MG63 (cell line): ENCODE measurements around the gene PTCH1. TPM values are rescaled to one million over a fixed set of nuclear protein-coding genes. Genes with fewer than 3 reads are reported as not detected.

Experiments used
- DNase-seq: peaks from one replicate; pipeline ENCODE4 v3.0.0-alpha.2; 2020
- H3K27me3 ChIP-seq: fragments of 250-450 bp; sonication (Bioruptor Pico); 2 replicates; pipeline ENCODE4 v1.5.1; 2020; ENCODE audit warnings: mild to moderate bottlenecking, moderate library complexity
- H3K36me3 ChIP-seq: fragments of 250-450 bp; sonication (Bioruptor Pico); 2 replicates; pipeline ENCODE4 v1.5.1; 2020; ENCODE audit warnings: mild to moderate bottlenecking, moderate library complexity
- H3K4me3 ChIP-seq: fragments of 250-450 bp; sonication (Bioruptor Pico); 2 replicates; pipeline ENCODE4 v1.5.1; 2020; ENCODE audit warnings: mild to moderate bottlenecking, moderate library complexity
- H3K9me3 ChIP-seq: fragments of 250-450 bp; sonication (Bioruptor Pico); 2 replicates; pipeline ENCODE4 v1.5.1; 2020; ENCODE audit warnings: mild to moderate bottlenecking, moderate library complexity
- total RNA-seq: library from RNA; depleted of rRNA; stranded (reverse); fragments of >200 nt; shearing (Covaris generic); gene quantifications from 2 replicates; pipeline ENCODE4 v1.2.3, GENCODE V29; 2014; ENCODE audit warnings: low replicate concordance

The PTCH1 gene
- total RNA-seq, 1 experiment from 2014 or later: 2.0 TPM

DNA sequence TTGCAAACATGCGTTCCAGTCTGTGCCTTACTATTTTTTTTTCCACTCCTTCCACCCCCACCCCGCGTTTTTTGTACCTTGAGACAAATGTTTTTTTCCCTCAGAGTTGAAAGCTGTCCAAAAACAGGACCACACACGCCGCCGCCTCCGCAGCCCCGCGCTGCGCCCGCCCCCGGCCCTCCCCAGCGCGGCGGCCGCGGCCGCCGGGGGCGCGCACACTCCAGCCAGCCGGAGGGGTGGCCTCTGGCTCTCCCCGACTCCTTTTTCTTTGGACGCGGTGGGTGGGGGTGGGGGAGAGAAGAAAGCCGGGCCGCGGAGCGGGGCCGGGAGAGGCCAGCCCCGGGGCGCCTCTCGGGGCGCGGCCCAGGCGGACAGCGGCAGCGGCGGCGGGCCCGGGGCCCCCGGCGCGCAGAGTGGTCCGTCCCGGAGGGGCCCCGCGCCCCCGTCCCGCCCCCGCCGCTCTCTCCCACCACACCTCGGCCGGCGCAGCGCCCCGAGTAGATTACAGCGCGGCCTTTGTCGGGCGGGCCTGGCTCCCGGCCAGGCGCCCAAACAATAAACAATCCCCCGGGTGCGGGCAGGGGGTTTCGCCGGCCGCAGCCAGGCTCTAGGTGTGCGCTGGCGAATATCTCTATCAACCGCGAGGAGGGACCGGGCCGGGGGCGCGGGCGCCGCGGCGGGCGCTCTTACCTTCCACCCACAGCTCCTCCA lies 10.9 kb downstream of the PTCH1 start:
- Histone ChIP-seq H3K27me3 (no peaks in the 10 kb centered on the region), H3K36me3 (no peaks in the 10 kb centered on the region), H3K9me3 (no peaks in the 10 kb centered on the region), H3K4me3 (peak overlapping the region; percentile 73)
- peak; percentile 54 for DNase-seq

DNA sequence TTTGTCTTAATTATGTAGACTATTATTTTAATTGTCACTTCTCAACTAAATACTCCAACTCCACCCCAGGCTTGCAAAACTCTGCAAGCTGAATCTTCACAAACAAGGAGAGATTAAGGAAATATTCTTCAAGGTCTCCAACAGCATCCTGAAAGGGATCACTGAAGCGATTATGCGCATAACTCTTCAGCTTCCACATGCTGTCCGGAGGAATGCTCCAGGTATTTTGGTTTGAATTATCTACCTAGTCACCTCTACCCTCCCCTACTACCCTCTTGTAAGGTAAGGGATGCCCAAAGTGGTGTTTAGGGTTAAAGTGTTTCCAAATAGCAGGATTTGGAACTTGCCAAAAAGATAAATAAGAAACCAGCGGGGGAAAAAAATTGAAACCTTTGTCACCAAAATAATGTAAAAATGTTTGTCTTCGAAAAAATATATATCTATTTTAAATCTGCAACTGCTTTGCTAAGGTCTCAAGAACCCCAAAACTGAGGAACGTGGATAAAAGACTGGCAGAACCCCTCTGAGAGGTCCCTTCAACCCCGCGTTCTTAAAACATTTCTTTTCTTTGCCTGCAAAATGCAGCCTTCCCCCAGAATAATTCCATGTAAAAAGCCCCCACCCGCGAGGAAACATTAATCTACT lies 11.6 kb downstream of the PTCH1 start:
- Histone ChIP-seq H3K36me3 (no peaks in the 10 kb centered on the region), H3K4me3 (peak overlapping the region; percentile 73), H3K27me3 (no peaks in the 10 kb centered on the region), H3K9me3 (no peaks in the 10 kb centered on the region)
- DNase-seq: no peak

- H3K27me3 ChIP-seq: no peaks in the 10 kb centered on the region
- H3K36me3 ChIP-seq: no peaks in the 10 kb centered on the region
- H3K4me3 ChIP-seq: no peak overlapping the region
- H3K9me3 ChIP-seq: no peaks in the 10 kb centered on the region
- DNase-seq: peak; percentile 55
Observed at GRCh38 chr9:95504053-95504963, 12.5 kb downstream of the PTCH1 start.

DNA sequence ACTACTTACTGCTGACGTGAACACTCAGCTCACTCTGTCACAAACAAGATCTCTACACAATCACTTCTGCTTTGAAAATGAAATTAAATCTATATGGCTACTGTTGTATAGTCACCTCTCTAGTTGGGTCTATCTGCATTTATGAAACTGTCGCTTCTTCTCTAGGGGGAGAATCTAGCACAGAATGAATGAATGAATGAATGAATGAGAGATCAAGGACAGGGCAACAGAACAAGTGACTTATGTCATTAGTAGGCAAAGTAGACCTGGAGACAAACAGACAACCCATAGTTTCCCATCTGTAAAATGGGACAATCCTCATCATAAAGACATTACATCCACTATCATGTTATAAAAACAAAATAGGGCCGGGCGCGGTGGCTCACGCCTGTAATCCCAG lies 13.4 kb downstream of the PTCH1 start:
- H3K9me3 ChIP-seq: no peaks in the 10 kb centered on the region
- H3K36me3 ChIP-seq: no peaks in the 10 kb centered on the region
- no peak for DNase-seq
- H3K4me3 ChIP-seq: no peak overlapping the region
- H3K27me3 ChIP-seq: no peaks in the 10 kb centered on the region

DNA sequence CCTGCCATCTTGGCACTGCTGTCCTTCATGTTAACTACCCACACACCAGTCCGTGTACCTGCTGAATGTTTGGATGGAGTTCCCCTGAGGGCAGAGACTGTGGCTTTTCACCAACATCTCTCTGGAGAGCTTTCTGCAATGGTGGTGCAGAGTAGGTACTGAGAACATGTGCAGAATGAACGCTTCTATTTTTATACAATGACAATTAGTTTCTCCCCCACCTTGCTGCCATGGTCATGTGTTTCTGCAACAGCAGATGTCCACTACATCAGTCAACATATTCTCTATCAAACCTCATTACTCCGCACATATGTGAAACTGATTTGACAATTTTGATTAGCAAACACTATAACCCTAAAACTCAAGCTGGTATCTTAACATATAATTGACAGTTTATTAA lies 14.5 kb downstream of the PTCH1 start:
- Histone ChIP-seq H3K27me3 (no peaks in the 10 kb centered on the region), H3K4me3 (no peak overlapping the region), H3K36me3 (no peaks in the 10 kb centered on the region), H3K9me3 (no peaks in the 10 kb centered on the region)
- DNase-seq: no peak

GRCh38 chr9:95499847-95500246 lies 16.9 kb downstream of the PTCH1 start:
- DNase-seq: peak; percentile 82
- no peak overlapping the region for H3K4me3 ChIP-seq
- no peaks in the 10 kb centered on the region for H3K36me3 ChIP-seq
- H3K27me3 ChIP-seq: no peaks in the 10 kb centered on the region
- no peaks in the 10 kb centered on the region for H3K9me3 ChIP-seq

- Histone ChIP-seq H3K9me3 (no peaks in the 10 kb centered on the region), H3K27me3 (no peaks in the 10 kb centered on the region), H3K4me3 (no peak overlapping the region), H3K36me3 (no peaks in the 10 kb centered on the region)
- peak; percentile 70 for DNase-seq
Observed at GRCh38 chr9:95499046-95499676, 17.6 kb downstream of the PTCH1 start.

GRCh38 chr9:95498641-95499040 lies 18.1 kb downstream of the PTCH1 start:
- DNase-seq: peak; percentile 66
- Histone ChIP-seq H3K9me3 (no peaks in the 10 kb centered on the region), H3K36me3 (no peaks in the 10 kb centered on the region), H3K4me3 (no peak overlapping the region), H3K27me3 (no peaks in the 10 kb centered on the region)

GRCh38 chr9:95497772-95498171 lies 19.0 kb downstream of the PTCH1 start:
- no peaks in the 10 kb centered on the region for H3K9me3 ChIP-seq
- H3K36me3 ChIP-seq: no peaks in the 10 kb centered on the region
- no peaks in the 10 kb centered on the region for H3K27me3 ChIP-seq
- peak; percentile 78 for DNase-seq
- no peak overlapping the region for H3K4me3 ChIP-seq

DNA sequence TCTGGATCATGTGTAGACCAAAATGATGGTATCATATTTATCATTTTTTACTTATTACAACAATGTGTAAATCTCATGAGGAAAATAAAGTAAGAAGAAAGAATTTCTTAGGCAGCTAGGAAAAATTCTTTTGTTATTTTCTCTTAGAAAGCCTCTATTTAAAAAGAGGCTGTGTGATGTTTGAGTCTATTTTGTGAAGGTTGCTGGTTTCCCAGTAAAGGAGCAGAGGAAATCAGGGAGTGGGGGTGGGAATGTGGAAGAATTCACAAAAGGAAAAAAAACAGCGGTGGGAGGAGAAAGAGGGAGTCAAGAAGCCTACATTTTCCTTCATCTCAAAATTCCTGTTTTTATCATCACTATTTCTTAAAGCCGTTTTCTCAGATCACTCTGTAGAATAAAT lies 20.1 kb downstream of the PTCH1 start:
- no peak for DNase-seq
- H3K27me3 ChIP-seq: no peaks in the 10 kb centered on the region
- H3K4me3 ChIP-seq: no peak overlapping the region
- no peaks in the 10 kb centered on the region for H3K36me3 ChIP-seq
- H3K9me3 ChIP-seq: no peaks in the 10 kb centered on the region

- Histone ChIP-seq H3K27me3 (no peaks in the 10 kb centered on the region), H3K9me3 (no peaks in the 10 kb centered on the region), H3K36me3 (no peaks in the 10 kb centered on the region), H3K4me3 (no peak overlapping the region)
- DNase-seq: no peak
Observed at GRCh38 chr9:95495961-95496360, 20.8 kb downstream of the PTCH1 start.

- Histone ChIP-seq H3K9me3 (no peaks in the 10 kb centered on the region), H3K4me3 (no peak overlapping the region), H3K27me3 (no peaks in the 10 kb centered on the region), H3K36me3 (no peaks in the 10 kb centered on the region)
- DNase-seq: no peak
Observed at GRCh38 chr9:95495529-95495928, 21.2 kb downstream of the PTCH1 start.

GRCh38 chr9:95494416-95495371 lies 22.1 kb downstream of the PTCH1 start:
- DNase-seq: no peak
- Histone ChIP-seq H3K4me3 (no peak overlapping the region), H3K27me3 (no peaks in the 10 kb centered on the region), H3K9me3 (no peaks in the 10 kb centered on the region), H3K36me3 (no peaks in the 10 kb centered on the region)

- Histone ChIP-seq H3K27me3 (no peaks in the 10 kb centered on the region), H3K4me3 (no peak overlapping the region), H3K9me3 (no peaks in the 10 kb centered on the region), H3K36me3 (no peaks in the 10 kb centered on the region)
- DNase-seq: no peak
Observed at GRCh38 chr9:95494022-95494415, 22.8 kb downstream of the PTCH1 start.

GRCh38 chr9:95493402-95493801 lies 23.4 kb downstream of the PTCH1 start:
- no peaks in the 10 kb centered on the region for H3K9me3 ChIP-seq
- no peak overlapping the region for H3K4me3 ChIP-seq
- H3K27me3 ChIP-seq: no peaks in the 10 kb centered on the region
- H3K36me3 ChIP-seq: no peaks in the 10 kb centered on the region
- DNase-seq: no peak
